ENCODE results near the gene ZNF497.

DNA sequence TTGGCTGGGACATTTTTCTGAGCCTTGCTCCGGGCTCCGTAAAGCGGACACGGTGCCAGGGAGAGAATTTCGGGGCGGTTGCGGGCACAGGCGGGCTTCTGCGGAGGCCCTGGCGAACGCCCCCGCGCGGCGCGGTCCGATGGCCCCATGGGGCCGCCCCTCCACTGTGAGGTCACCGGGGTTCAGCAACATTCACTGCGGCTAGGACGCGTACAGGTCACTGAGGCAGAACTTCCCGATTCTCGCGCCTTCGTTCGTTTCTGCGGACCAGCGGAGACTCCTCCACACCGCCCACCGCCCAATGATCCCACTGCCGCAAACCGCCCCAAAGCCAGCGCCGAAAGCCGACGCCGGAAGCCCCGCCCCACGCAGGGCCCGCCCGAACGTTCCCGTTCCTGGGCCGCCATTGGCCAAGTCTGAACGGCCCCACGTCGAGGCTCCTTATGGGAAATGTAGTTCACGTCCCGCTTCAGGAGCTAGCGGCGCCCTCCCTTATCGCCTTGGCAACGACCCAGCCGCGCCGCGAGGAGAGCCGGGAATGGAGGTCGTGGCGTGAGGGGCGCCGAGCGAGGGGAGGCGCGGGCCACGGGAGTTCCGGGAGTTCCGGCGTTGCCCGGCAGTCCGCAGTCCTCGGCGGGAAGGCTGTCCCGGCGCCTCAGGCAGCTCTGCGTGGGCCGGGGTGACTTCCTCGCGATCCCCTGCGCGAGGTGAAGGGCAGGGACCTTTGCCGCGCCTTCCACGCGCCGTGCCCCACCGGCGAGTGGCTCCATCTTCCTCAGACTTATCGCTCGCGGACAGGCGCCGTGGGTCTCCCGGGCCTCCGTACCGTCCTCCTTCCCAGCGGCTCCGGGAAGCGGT lies 45.8 kb upstream of the ZNF497 start, which contains the start of gene ZNF584:
- TF ChIP-seq, protein P1, sequence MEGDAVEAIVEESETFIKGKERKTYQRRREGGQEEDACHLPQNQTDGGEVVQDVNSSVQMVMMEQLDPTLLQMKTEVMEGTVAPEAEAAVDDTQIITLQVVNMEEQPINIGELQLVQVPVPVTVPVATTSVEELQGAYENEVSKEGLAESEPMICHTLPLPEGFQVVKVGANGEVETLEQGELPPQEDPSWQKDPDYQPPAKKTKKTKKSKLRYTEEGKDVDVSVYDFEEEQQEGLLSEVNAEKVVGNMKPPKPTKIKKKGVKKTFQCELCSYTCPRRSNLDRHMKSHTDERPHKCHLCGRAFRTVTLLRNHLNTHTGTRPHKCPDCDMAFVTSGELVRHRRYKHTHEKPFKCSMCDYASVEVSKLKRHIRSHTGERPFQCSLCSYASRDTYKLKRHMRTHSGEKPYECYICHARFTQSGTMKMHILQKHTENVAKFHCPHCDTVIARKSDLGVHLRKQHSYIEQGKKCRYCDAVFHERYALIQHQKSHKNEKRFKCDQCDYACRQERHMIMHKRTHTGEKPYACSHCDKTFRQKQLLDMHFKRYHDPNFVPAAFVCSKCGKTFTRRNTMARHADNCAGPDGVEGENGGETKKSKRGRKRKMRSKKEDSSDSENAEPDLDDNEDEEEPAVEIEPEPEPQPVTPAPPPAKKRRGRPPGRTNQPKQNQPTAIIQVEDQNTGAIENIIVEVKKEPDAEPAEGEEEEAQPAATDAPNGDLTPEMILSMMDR (IDR thresholded peaks at IDR 0.05), result peak in 1 of 4 experiments; percentile 3
- TF ChIP-seq POLR2A (IDR thresholded peaks at IDR 0.05), result peak; percentile 88
